H1 (cell line): ENCODE data around the gene COX7A2. TPM values are rescaled to one million over a fixed set of nuclear protein-coding genes. Genes with fewer than 3 reads are reported as not detected.

Experiments used
- BCL11A ChIP-seq, 2 experiments: IDR thresholded peaks; one replicate each; pipeline ENCODE4 v1.6.1; 2011; ENCODE audit warnings: low read depth in 2 of 2, low read length in 2 of 2, mild to moderate bottlenecking in 2 of 2
- CHD7 ChIP-seq: fragments of 300-600 bp; sonication (generic); IDR thresholded peaks from 2 replicates; pipeline ENCODE4 v1.7.1; 2012; ENCODE audit warnings: low read length, moderate library complexity, mild to moderate bottlenecking, inconsistent platforms; ENCODE audit not compliant: insufficient replicate concordance
- CTBP2 ChIP-seq: IDR thresholded peaks from 2 replicates; pipeline ENCODE4 v1.7.0; 2011; ENCODE audit warnings: borderline replicate concordance, mild to moderate bottlenecking, moderate library complexity, mixed read lengths, low read length; ENCODE audit not compliant: insufficient read depth, insufficient read length
- HDAC2 ChIP-seq, 2 experiments: fragments of 300-600 bp in 1 of 2; sonication (generic) in 1 of 2; IDR thresholded peaks; 2 replicates each; pipeline ENCODE4 v1.6.1; 2011 to 2012; ENCODE audit warnings: low read depth in 2 of 2, low read length in 2 of 2, mild to moderate bottlenecking in 2 of 2, moderate library complexity in 2 of 2, borderline replicate concordance in 1 of 2, inconsistent platforms in 1 of 2
- SP4 ChIP-seq: IDR thresholded peaks from 2 replicates; pipeline ENCODE4 v1.6.1; 2012; ENCODE audit warnings: low read length, inconsistent platforms
- TAF7 ChIP-seq: optimal IDR thresholded peaks from 2 replicates; pipeline ENCODE3; 2011; ENCODE audit warnings: low read depth, mild to moderate bottlenecking, inconsistent platforms, low read length, moderate library complexity, borderline replicate concordance
- TBP ChIP-seq: IDR thresholded peaks from 2 replicates; pipeline ENCODE4 v1.6.1; 2011; ENCODE audit warnings: low read depth, low read length, improper control_type of control experiment
- TEAD4 ChIP-seq: IDR thresholded peaks from 2 replicates; pipeline ENCODE4 v1.6.1; 2012; ENCODE audit warnings: low read depth, low read length, inconsistent platforms, mixed read lengths
- polyA plus RNA-seq, 7 experiments: library from polyadenylated mRNA; depleted of rRNA in 3 of 7; stranded (reverse) in 5 of 7; unstranded in 2 of 7; fragments of >200 nt in 5 of 7; fragments of 200-250 nt in 2 of 7; gene quantifications; 1 replicate in 5 of 7; 2 replicates in 1 of 7; 4 replicates in 1 of 7; pipeline versions ENCODE4 v1.2.1 to v1.2.3, GENCODE V29; 2011 to 2013; ENCODE audit warnings: missing spikeins in 2 of 7, mixed read lengths in 2 of 7
- total RNA-seq: library from RNA; stranded (reverse); fragmentation: NEBNext Ultra II Directional; extraction: Animal tissue kit (Norgen Biotek cat#: 25700); gene quantifications from 2 replicates; pipeline ENCODE4 v1.2.1, GENCODE V29; 2021

Gene COX7A2
- total and polyA plus RNA-seq, 2 of the 8 experiments (the other 6 are each of a cell fraction or from before 2014, with no cell fraction given): 262 to 468 TPM

GRCh38 chr6:75268121-75268987, 24.8 kb upstream of the COX7A2 start (continued):
- peak; percentile 60 for TF ChIP-seq CHD7
- no peak for TF ChIP-seq CTBP2
- peak; percentile 83; the same call in 1 of the 2 replicates for TF ChIP-seq TEAD4
- TF ChIP-seq SP4: no peak
- peak; percentile 46 for TF ChIP-seq TAF7
- 0 out of 2 replicates have a peak, but pooled peaks have one; percentile 13 for TF ChIP-seq TBP
- TF ChIP-seq HDAC2 (IDR thresholded peaks at IDR 0.05; ENCODE audit: borderline replicate concordance in 1 of 2, low read depth in 2 of 2, low read length in 2 of 2): 0 out of 4 replicates have a peak, but pooled peaks of 1 of the 2 experiments have one; percentile 65
- TF ChIP-seq BCL11A (IDR thresholded peaks at IDR 0.05; ENCODE audit: low read depth in 2 of 2, low read length in 2 of 2): peak in 1 of 2 experiments; percentile 73
